Prostate gland (tissue), 2 donors: ENCODE data around the gene BCL2L12. TPM values are rescaled to one million over a fixed set of nuclear protein-coding genes. Genes with fewer than 3 reads are reported as not detected.

Source experiments
- DNase-seq: peaks from one replicate; pipeline ENCODE4 v3.0.0-alpha.2; 2019; ENCODE audit warnings: low spot score
- H3K27ac ChIP-seq, 2 donors: fragments of 200-600 bp; sonication (generic); 2 replicates each; pipeline ENCODE4 v1.5.1; 2017 to 2019
- H3K27me3 ChIP-seq: fragments of 200-600 bp; sonication (generic); replicated peaks from 2 replicates; pipeline ENCODE4 v1.5.1; 2019; ENCODE audit not compliant: insufficient read depth
- H3K36me3 ChIP-seq, 2 donors: fragments of 200-600 bp; sonication (generic); 1 replicate in 1 of 2; 2 replicates in 1 of 2; pipeline versions ENCODE4 v1.5.1 to v1.8.1; 2017 to 2019
- H3K4me1 ChIP-seq: fragments of 200-600 bp; sonication (generic); replicated peaks from 2 replicates; pipeline ENCODE4 v1.5.1; 2019
- H3K4me3 ChIP-seq, 2 donors: fragments of 200-600 bp; sonication (generic); 2 replicates each; pipeline ENCODE4 v1.5.1; 2017 to 2019
- H3K9me3 ChIP-seq: fragments of 200-600 bp; sonication (generic); 2 replicates; pipeline ENCODE4 v1.5.1; 2017
- CTCF ChIP-seq, 4 experiments: fragments of 200-600 bp in 2 of 4; fragments of 450-650 bp in 2 of 4; sonication (generic) in 2 of 4; IDR thresholded peaks; 1 replicate in 3 of 4; 2 replicates in 1 of 4; pipeline ENCODE4 v1.5.1; 2016 to 2019; ENCODE audit warnings: antibody characterized with exemption in 4 of 4, mild to moderate bottlenecking in 2 of 4, moderate library complexity in 2 of 4
- POLR2A ChIP-seq: fragments of 450-650 bp; IDR thresholded peaks from one replicate; pipeline ENCODE4 v1.6.1; 2016; ENCODE audit warnings: antibody characterized with exemption, mild to moderate bottlenecking
- POLR2AphosphoS5 ChIP-seq: sonication (generic); formaldehyde crosslinking; IDR thresholded peaks from one replicate; pipeline ENCODE4 v1.6.1; 2017; ENCODE audit warnings: antibody characterized with exemption
- WGBS: methylation state at CpG from one replicate; pipeline ENCODE4 v1.1.5; 2018; 5-methylcytosine and 5-hydroxymethylcytosine counted together
- intact Hi-C: fragments of 100-400 bp; cut with DNase I; formaldehyde crosslinking; loops from one replicate; pipeline ENCODE4 v1.14.2; 2022
- total RNA-seq, 2 donors: library from RNA; depleted of rRNA; stranded (reverse); fragments of >200 nt; gene quantifications; one replicate each; pipeline ENCODE4 v1.1.0, GENCODE V29; 2016

BCL2L12 gene
- total RNA-seq, 2 donors from 2014 or later, result 11.6 to 11.7 TPM

- Histone ChIP-seq H3K9me3 (no peaks in the 10 kb centered on the region), H3K36me3 (no peaks in the 10 kb centered on the region), H3K27ac (no peak overlapping the region), H3K4me1 (peaks cover 11% of the 10 kb centered on the region), H3K27me3 (no peaks in the 10 kb centered on the region), H3K4me3 (no peak overlapping the region)
- DNase-seq, result no peak
- 34% methylated on average over 22 of the region's 24 CpGs for WGBS
- intact Hi-C loops, result no loop called here
- TF ChIP-seq POLR2A (no peak), POLR2AphosphoS5 (no peak), CTCF (IDR thresholded peaks at IDR 0.05) (no peak)
Observed at GRCh38 chr19:49635530-49636232, 30.1 kb upstream of the BCL2L12 start.

- Histone ChIP-seq H3K27ac (no peak overlapping the region), H3K9me3 (no peaks in the 10 kb centered on the region), H3K36me3 (no peaks in the 10 kb centered on the region), H3K4me1 (peaks cover 9% of the 10 kb centered on the region), H3K4me3 (no peak overlapping the region), H3K27me3 (no peaks in the 10 kb centered on the region)
- intact Hi-C loops, result no loop called here
- WGBS, result 70% methylated on average over 30 of the region's 30 CpGs
- TF ChIP-seq CTCF (IDR thresholded peaks at IDR 0.05) (no peak), POLR2AphosphoS5 (no peak), POLR2A (no peak)
- DNase-seq, result no peak
Observed at GRCh38 chr19:49636233-49636932, 29.4 kb upstream of the BCL2L12 start.

GRCh38 chr19:49637821-49638738, 27.7 kb upstream of the BCL2L12 start:
- H3K27ac ChIP-seq, result peak overlapping the region; percentile 97 to 98
- H3K4me3 ChIP-seq, result peak overlapping the region; percentile 2 to 20
- TF ChIP-seq POLR2A (peak; percentile 42), POLR2AphosphoS5 (peak; percentile 79), CTCF (IDR thresholded peaks at IDR 0.05) (peak in 1 of 4 experiments; percentile 14)
- H3K9me3 ChIP-seq, result no peaks in the 10 kb centered on the region
- no peaks in the 10 kb centered on the region for H3K27me3 ChIP-seq
- H3K36me3 ChIP-seq, result no peaks in the 10 kb centered on the region
- peak; percentile 82 for DNase-seq
- intact Hi-C loops, result loop anchor here (2.0 kb wide), 1 partner anchor 45 kb away; no protein-coding TSS in a partner anchor
- WGBS, result 8% methylated on average over 19 of the region's 19 CpGs
- H3K4me1 ChIP-seq, result peaks cover 14% of the 10 kb centered on the region

DNA sequence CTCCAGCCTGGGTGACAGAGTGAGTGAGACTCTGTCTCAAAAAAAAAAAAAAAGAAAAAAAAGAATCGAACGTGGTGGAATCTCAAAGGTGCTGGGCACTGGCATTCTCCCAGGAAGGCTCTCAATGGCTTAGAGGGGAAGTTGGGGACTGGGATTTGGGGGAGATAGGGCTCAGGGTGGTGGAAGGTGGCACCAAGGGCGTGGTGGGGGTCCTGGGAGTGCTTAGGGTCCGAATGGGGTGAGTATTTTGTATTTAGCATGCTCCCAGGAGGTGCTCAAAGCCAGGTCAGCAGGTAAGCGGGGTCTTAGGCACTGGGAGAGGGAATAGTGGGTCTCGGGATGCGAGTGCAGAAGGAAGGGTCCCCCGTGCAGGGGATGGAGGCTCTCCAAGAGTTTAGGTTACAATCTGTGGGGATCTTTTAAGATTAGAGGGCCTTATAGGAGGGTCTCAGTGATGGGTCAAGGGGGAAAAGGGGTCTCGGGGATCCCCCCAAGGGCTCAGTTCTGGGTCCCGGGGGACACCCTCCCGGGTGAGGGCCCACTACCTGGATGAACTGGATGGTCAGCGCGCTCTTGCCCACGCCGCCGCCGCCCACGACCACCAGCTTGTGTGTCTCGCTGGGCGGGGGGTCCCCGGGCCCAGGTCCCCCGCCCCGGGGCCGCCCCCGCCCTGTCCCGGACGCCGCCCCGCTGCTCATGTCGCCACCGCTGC, 26.2 kb upstream of the BCL2L12 start:
- Histone ChIP-seq H3K9me3 (no peaks in the 10 kb centered on the region), H3K27me3 (no peaks in the 10 kb centered on the region), H3K4me1 (peaks cover 22% of the 10 kb centered on the region), H3K27ac (peak overlapping the region; percentile 97 to 98), H3K4me3 (peak overlapping the region; percentile 52 to 73), H3K36me3 (no peaks in the 10 kb centered on the region)
- WGBS, result 5% methylated on average over 23 of the region's 31 CpGs
- intact Hi-C loops, result loop anchor here (2.0 kb wide), 1 partner anchor 47 kb away; no protein-coding TSS in a partner anchor
- TF ChIP-seq CTCF (IDR thresholded peaks at IDR 0.05), result no peak
- TF ChIP-seq POLR2A, result peak; percentile 40
- DNase-seq, result no peak
